ENCODE data around the gene ADAMTSL4.
A peak's percentile ranks its signal among the peaks of the same experiment; 100 is the strongest.

ADAMTSL4 gene

GRCh38 chr1:150532860-150533259 lies 16.3 kb upstream of the ADAMTSL4 start:
- TF ChIP-seq, protein P1, sequence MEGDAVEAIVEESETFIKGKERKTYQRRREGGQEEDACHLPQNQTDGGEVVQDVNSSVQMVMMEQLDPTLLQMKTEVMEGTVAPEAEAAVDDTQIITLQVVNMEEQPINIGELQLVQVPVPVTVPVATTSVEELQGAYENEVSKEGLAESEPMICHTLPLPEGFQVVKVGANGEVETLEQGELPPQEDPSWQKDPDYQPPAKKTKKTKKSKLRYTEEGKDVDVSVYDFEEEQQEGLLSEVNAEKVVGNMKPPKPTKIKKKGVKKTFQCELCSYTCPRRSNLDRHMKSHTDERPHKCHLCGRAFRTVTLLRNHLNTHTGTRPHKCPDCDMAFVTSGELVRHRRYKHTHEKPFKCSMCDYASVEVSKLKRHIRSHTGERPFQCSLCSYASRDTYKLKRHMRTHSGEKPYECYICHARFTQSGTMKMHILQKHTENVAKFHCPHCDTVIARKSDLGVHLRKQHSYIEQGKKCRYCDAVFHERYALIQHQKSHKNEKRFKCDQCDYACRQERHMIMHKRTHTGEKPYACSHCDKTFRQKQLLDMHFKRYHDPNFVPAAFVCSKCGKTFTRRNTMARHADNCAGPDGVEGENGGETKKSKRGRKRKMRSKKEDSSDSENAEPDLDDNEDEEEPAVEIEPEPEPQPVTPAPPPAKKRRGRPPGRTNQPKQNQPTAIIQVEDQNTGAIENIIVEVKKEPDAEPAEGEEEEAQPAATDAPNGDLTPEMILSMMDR (IDR thresholded peaks at IDR 0.05; ENCODE audit: low read length, missing control alignments): no peak
- H3K4me3 ChIP-seq (replicated peaks; ENCODE audit: low read depth, low read length): no peak overlapping the region
- no peak for DNase-seq (ENCODE audit: low read depth)

GRCh38 chr1:150534002-150534401 lies 15.2 kb upstream of the ADAMTSL4 start:
- no peak for DNase-seq (ENCODE audit: low read depth)
- no peak overlapping the region for H3K4me3 ChIP-seq (replicated peaks; ENCODE audit: low read depth, low read length)
- TF ChIP-seq, protein P1 (IDR thresholded peaks at IDR 0.05; ENCODE audit: low read length, missing control alignments): no peak

DNA sequence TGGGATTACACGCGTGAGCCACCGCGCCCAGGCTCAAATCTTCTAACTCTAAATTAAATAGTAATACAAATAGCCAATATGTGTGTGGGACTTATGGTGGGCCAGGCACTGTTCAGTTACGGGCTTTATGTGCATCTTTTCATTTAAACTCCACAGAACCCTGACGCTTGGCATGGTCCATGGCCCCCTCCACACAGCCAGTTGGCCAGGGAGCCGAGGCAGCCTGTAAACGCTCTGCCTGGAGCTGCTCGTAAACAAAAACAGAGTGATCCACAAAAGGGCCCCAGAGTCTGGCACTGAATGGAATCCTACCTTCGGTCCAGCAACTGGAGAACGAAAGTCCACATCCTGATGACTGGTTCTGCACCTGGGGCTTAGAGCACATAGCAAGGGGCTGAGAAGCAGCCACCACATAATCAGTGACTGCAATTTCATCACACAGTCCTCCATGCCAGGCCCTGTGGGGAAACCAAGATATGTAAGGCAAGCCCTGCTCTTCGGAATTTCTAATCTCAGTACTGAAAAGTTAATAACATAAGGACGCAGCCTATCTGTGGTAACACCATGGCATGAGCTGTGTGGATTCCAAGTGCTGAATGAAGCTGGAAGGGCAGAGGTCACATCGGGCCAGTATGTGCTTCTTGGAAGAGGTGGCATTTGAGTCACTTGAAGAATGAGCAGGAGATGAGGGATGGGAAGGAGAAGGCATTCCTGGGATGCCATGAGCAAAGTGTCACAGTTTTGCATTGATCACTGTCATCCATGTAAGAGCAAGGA lies 13.5 kb upstream of the ADAMTSL4 start:
- H3K4me3 ChIP-seq (replicated peaks; ENCODE audit: low read depth, low read length): no peak overlapping the region
- no peak for DNase-seq (ENCODE audit: low read depth)
- TF ChIP-seq, protein P1 (IDR thresholded peaks at IDR 0.05; ENCODE audit: low read length, missing control alignments): no peak

DNA sequence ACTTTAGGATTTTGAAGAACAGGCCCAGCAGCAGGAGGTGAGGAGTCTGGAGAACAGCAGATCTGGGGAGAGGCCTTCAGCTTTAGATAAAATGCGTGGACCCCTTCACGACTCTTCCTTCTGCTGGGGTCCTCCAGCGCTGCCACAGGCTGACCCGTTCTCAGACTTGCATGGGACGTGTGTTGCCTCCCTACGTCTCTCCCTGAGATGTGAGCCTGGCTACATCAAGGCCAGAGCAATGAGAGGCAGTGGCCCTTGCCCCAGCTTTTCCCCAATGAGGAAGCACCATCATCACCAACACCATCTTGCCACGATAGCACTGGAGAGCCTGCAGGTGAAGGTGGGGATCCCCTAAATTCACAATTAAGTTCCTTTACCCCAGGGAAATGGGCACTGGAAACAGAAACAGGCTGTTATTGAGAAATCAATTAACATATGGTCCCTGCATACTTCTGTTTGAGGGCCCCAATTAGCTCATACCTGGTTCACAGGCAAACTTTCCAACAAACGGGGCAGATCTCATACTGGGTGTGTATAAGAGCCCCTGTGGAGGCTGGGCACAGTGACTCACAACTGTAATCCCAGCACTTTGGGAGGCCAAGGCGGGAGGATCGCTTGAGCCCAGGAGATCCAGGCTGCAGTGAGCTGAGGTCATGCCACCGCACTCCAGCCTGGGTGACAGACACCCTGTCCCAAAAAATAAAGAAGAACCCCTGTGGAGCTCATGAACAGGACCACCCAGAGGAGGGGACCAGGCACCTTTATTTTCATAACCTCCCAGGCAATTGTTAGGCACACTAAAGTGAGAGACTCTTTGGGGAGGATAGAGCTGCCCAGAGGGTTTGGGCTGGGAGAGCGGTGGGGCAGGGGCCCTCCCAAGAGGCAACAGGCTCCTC lies 12.1 kb upstream of the ADAMTSL4 start:
- no peak overlapping the region for H3K4me3 ChIP-seq (replicated peaks; ENCODE audit: low read depth, low read length)
- TF ChIP-seq, protein P1 (IDR thresholded peaks at IDR 0.05; ENCODE audit: low read length, missing control alignments): no peak
- DNase-seq (ENCODE audit: low read depth): no peak

GRCh38 chr1:150537732-150538684 lies 11.2 kb upstream of the ADAMTSL4 start:
- TF ChIP-seq, protein P1 (IDR thresholded peaks at IDR 0.05; ENCODE audit: low read length, missing control alignments): peak; percentile 12
- peak; percentile 84 for DNase-seq (ENCODE audit: low read depth)
- H3K4me3 ChIP-seq (replicated peaks; ENCODE audit: low read depth, low read length): no peak overlapping the region

DNA sequence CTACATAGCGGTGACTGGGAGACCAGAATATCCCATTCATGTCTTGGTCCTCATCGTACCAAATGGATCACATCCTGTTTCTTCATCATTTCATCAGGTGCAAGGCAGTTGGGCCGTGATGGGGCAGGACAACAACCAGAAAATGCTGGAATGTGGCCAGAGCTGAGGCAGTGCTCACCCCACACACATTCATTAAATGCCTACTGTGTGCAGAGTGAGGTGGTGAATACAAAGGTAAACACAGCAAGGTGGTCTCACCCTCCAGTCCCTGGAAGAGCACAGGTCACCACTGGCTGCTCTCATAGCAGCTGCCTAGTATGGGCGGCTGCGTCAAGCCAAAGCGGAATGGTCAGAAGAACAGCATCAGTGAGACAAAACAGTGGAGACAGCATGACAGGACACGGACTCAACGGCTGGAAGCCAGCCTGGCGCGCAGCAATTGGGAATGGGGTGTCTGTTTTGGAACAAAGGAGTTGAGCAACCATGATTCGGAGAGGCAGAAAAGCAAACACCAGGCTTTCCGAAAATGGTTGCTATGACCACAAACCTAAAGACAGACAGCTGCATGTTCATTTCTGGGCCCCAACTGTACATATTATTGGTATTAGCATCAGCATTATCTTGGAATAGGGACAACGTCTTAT lies 5.6 kb upstream of the ADAMTSL4 start:
- TF ChIP-seq, protein P1 (IDR thresholded peaks at IDR 0.05; ENCODE audit: low read length, missing control alignments): no peak
- no peak overlapping the region for H3K4me3 ChIP-seq (replicated peaks; ENCODE audit: low read depth, low read length)
- peak; percentile 78 for DNase-seq (ENCODE audit: low read depth)

Data from fibroblast of pulmonary artery (primary cell).